MM.1S (cell line): ENCODE results near the gene SUGP1.

Experiments used
- DNase-seq: peaks from one replicate; pipeline ENCODE4 v3.0.0-alpha.2; 2015
- H2AFZ ChIP-seq: fragments of 300-600 bp; sonication (generic); 2 replicates; pipeline ENCODE4 v1.6.0; 2016; ENCODE audit warnings: antibody characterized with exemption, low read length
- H3F3A ChIP-seq: fragments of 300-600 bp; sonication (generic); 2 replicates; pipeline ENCODE4 v1.6.1; 2016; ENCODE audit warnings: mild to moderate bottlenecking, antibody characterized with exemption, low read length, moderate library complexity, mixed read lengths; ENCODE audit not compliant: insufficient read depth
- H3K27ac ChIP-seq: fragments of 300-600 bp; sonication (generic); 2 replicates; pipeline ENCODE4 v1.5.1; 2016; ENCODE audit warnings: mild to moderate bottlenecking, low read length
- H3K27me3 ChIP-seq: fragments of 300-600 bp; sonication (generic); replicated peaks from 2 replicates; pipeline ENCODE4 v1.6.0; 2016; ENCODE audit warnings: low read length; ENCODE audit not compliant: insufficient read depth
- H3K36me3 ChIP-seq: fragments of 300-600 bp; sonication (generic); replicated peaks from 2 replicates; pipeline ENCODE4 v1.6.1; 2016; ENCODE audit warnings: mild to moderate bottlenecking, low read length, mixed read lengths; ENCODE audit not compliant: insufficient read depth
- H3K4me1 ChIP-seq: fragments of 300-600 bp; sonication (generic); 2 replicates; pipeline ENCODE4 v1.6.1; 2016; ENCODE audit warnings: low read length, mixed read lengths
- H3K4me2 ChIP-seq: fragments of 300-600 bp; sonication (generic); 2 replicates; pipeline ENCODE4 v1.6.0; 2016; ENCODE audit warnings: low read depth, low read length
- H3K4me3 ChIP-seq: fragments of 300-600 bp; sonication (generic); 2 replicates; pipeline ENCODE4 v1.5.1; 2016; ENCODE audit warnings: low read length, mixed read lengths
- H3K79me2 ChIP-seq: fragments of 300-600 bp; sonication (generic); 2 replicates; pipeline ENCODE4 v1.6.1; 2016; ENCODE audit warnings: mixed run types, low read length, mixed read lengths
- H3K9ac ChIP-seq: fragments of 300-600 bp; sonication (generic); 2 replicates; pipeline ENCODE4 v1.6.1; 2016; ENCODE audit warnings: low read length, mixed read lengths
- H3K9me2 ChIP-seq: fragments of 300-600 bp; sonication (generic); replicated peaks from 2 replicates; pipeline ENCODE4 v1.6.1; 2016; ENCODE audit warnings: mild to moderate bottlenecking, low read length, mixed read lengths; ENCODE audit not compliant: insufficient read depth
- H3K9me3 ChIP-seq: fragments of 300-600 bp; sonication (generic); replicated peaks from 2 replicates; pipeline ENCODE4 v1.6.1; 2016; ENCODE audit warnings: mild to moderate bottlenecking, low read length, mixed read lengths; ENCODE audit not compliant: insufficient read depth
- H4K20me1 ChIP-seq: fragments of 300-600 bp; sonication (generic); 2 replicates; pipeline ENCODE4 v1.6.1; 2016; ENCODE audit warnings: mild to moderate bottlenecking, low read length, moderate library complexity, mixed read lengths; ENCODE audit not compliant: insufficient read depth
- CTCF ChIP-seq: fragments of 300-600 bp; sonication (generic); IDR thresholded peaks from 2 replicates; pipeline ENCODE4 v1.5.1; 2016; ENCODE audit warnings: antibody characterized with exemption, low read length, mixed read lengths
- EZH2 ChIP-seq: fragments of 300-600 bp; sonication (generic); optimal IDR thresholded peaks from 2 replicates; pipeline ENCODE3; 2017; ENCODE audit warnings: low read depth, mild to moderate bottlenecking, antibody characterized with exemption, low read length, mixed read lengths
- EZH2phosphoT487 ChIP-seq: fragments of 300-600 bp; sonication (generic); IDR thresholded peaks from 2 replicates; pipeline ENCODE4 v1.6.1; 2018; ENCODE audit warnings: antibody characterized with exemption, low read length

SUGP1 gene

GRCh38 chr19:19240476-19240875 lies 79.8 kb downstream of the SUGP1 start:
- no peaks in the 10 kb centered on the region for H3K36me3 ChIP-seq
- no peak for DNase-seq

GRCh38 chr19:19239675-19240074 lies 80.6 kb downstream of the SUGP1 start:
- H3F3A ChIP-seq, result no peaks in the 10 kb centered on the region
- H2AFZ ChIP-seq, result no peak overlapping the region
- no peaks in the 10 kb centered on the region for H3K79me2 ChIP-seq
- no peaks in the 10 kb centered on the region for H3K36me3 ChIP-seq
- no peaks in the 10 kb centered on the region for H3K9me3 ChIP-seq
- H3K9me2 ChIP-seq, result no peaks in the 10 kb centered on the region
- DNase-seq, result no peak
- H3K4me2 ChIP-seq, result no peak overlapping the region
- H3K27me3 ChIP-seq, result peaks cover 30% of the 10 kb centered on the region
- TF ChIP-seq EZH2, result no peak
- H3K27ac ChIP-seq, result no peak overlapping the region
- no peak overlapping the region for H3K4me3 ChIP-seq
- no peaks in the 10 kb centered on the region for H3K4me1 ChIP-seq
- no peak overlapping the region for H3K9ac ChIP-seq
- H4K20me1 ChIP-seq, result no peaks in the 10 kb centered on the region

More at GRCh38 chr19:19240476-19240875, 79.8 kb downstream of the SUGP1 start:
- H3K4me2 ChIP-seq, result no peak overlapping the region
- H3K4me1 ChIP-seq, result no peaks in the 10 kb centered on the region
- H3K4me3 ChIP-seq, result no peak overlapping the region
- peaks cover 31% of the 10 kb centered on the region for H3K27me3 ChIP-seq
- no peaks in the 10 kb centered on the region for H3F3A ChIP-seq
- H3K27ac ChIP-seq, result no peak overlapping the region
- H3K9me3 ChIP-seq, result no peaks in the 10 kb centered on the region
- H4K20me1 ChIP-seq, result no peaks in the 10 kb centered on the region
- H2AFZ ChIP-seq, result no peak overlapping the region
- no peaks in the 10 kb centered on the region for H3K79me2 ChIP-seq
- H3K9me2 ChIP-seq, result no peaks in the 10 kb centered on the region
- no peak overlapping the region for H3K9ac ChIP-seq
- TF ChIP-seq CTCF (no peak), EZH2phosphoT487 (no peak), EZH2 (no peak)

GRCh38 chr19:19238126-19238894 lies 82.0 kb downstream of the SUGP1 start:
- Histone ChIP-seq H3K27ac (no peak overlapping the region), H3K4me2 (no peak overlapping the region), H3K79me2 (no peaks in the 10 kb centered on the region), H3K36me3 (no peaks in the 10 kb centered on the region), H3K4me1 (no peaks in the 10 kb centered on the region), H3K9me2 (no peaks in the 10 kb centered on the region), H3K4me3 (no peak overlapping the region), H2AFZ (no peak overlapping the region), H3K27me3 (peaks cover 36% of the 10 kb centered on the region), H3F3A (no peaks in the 10 kb centered on the region), H4K20me1 (no peaks in the 10 kb centered on the region), H3K9me3 (no peaks in the 10 kb centered on the region), H3K9ac (no peak overlapping the region)
- no peak for DNase-seq
- TF ChIP-seq EZH2phosphoT487 (no peak), EZH2 (no peak), CTCF (no peak)

GRCh38 chr19:19236173-19236572 lies 84.1 kb downstream of the SUGP1 start:
- no peaks in the 10 kb centered on the region for H4K20me1 ChIP-seq
- H3F3A ChIP-seq, result no peaks in the 10 kb centered on the region
- DNase-seq, result no peak
- no peaks in the 10 kb centered on the region for H3K79me2 ChIP-seq
- H3K4me3 ChIP-seq, result no peak overlapping the region
- TF ChIP-seq CTCF (no peak), EZH2phosphoT487 (no peak), EZH2 (no peak)
- H3K4me1 ChIP-seq, result no peaks in the 10 kb centered on the region
- H2AFZ ChIP-seq, result no peak overlapping the region
- no peak overlapping the region for H3K4me2 ChIP-seq
- H3K9ac ChIP-seq, result no peak overlapping the region
- no peaks in the 10 kb centered on the region for H3K9me3 ChIP-seq
- no peak overlapping the region for H3K27ac ChIP-seq
- peaks cover 55% of the 10 kb centered on the region for H3K27me3 ChIP-seq
- no peaks in the 10 kb centered on the region for H3K9me2 ChIP-seq
- no peaks in the 10 kb centered on the region for H3K36me3 ChIP-seq
